Epithelial cell of esophagus (primary cell): ENCODE measurements around the gene PTMA.

Source experiments
- DNase-seq: peaks from one replicate; pipeline ENCODE4 v3.0.0; 2010; ENCODE audit warnings: low read depth
- H3K4me3 ChIP-seq: 2 replicates; pipeline ENCODE4 v1.5.1; 2011; ENCODE audit warnings: mild to moderate bottlenecking, low read length, control low read depth
- CTCF ChIP-seq: IDR thresholded peaks from 2 replicates; pipeline ENCODE4 v1.5.1; 2011; ENCODE audit warnings: low read depth, mild to moderate bottlenecking, low read length, control low read depth, inconsistent platforms; ENCODE audit not compliant: insufficient read depth; ENCODE audit errors: missing control alignments

The PTMA gene

GRCh38 chr2:231689124-231689893 lies 19.0 kb upstream of the PTMA start:
- no peak overlapping the region for H3K4me3 ChIP-seq
- no peak for TF ChIP-seq CTCF
- DNase-seq, result no peak

- DNase-seq, result no peak
These were observed 17.0 kb upstream of the PTMA start for GRCh38 chr2:231691251-231691772.

GRCh38 chr2:231692847-231693246 lies 15.5 kb upstream of the PTMA start:
- H3K4me3 ChIP-seq, result no peak overlapping the region
- no peak for TF ChIP-seq CTCF
- no peak for DNase-seq

More at GRCh38 chr2:231691251-231691772, 17.0 kb upstream of the PTMA start:
- no peak overlapping the region for H3K4me3 ChIP-seq
- no peak for TF ChIP-seq CTCF

GRCh38 chr2:231693956-231694355 lies 14.4 kb upstream of the PTMA start:
- no peak for TF ChIP-seq CTCF
- no peak for DNase-seq
- no peak overlapping the region for H3K4me3 ChIP-seq

- no peak for DNase-seq
- no peak overlapping the region for H3K4me3 ChIP-seq
- TF ChIP-seq CTCF, result no peak
These were observed 12.3 kb upstream of the PTMA start for GRCh38 chr2:231696004-231696367.

- no peak for DNase-seq
- H3K4me3 ChIP-seq, result no peak overlapping the region
- TF ChIP-seq CTCF, result no peak
These were observed 9.3 kb upstream of the PTMA start for GRCh38 chr2:231699006-231699405.
